ENCODE data around the gene CARF.
"Not testable (repeated sequence)": the region's sequence is repeated elsewhere in the genome, so short reads cannot be mapped to it uniquely, and the experiment has no call there.

Gene CARF

GRCh38 chr2:202883987-202884675 is 27.9 kb upstream of the CARF start:
- no peak overlapping the region for H3K27ac ChIP-seq
- no peak for TF ChIP-seq CTCF (IDR thresholded peaks at IDR 0.05)
- no peak for DNase-seq (ENCODE audit: low spot score)
- no peak overlapping the region for H3K4me3 ChIP-seq

GRCh38 chr2:202885190-202885589 is 26.9 kb upstream of the CARF start:
- H3K27ac ChIP-seq: no peak overlapping the region
- H3K4me3 ChIP-seq: no peak overlapping the region
- DNase-seq (ENCODE audit: low spot score): no peak
- TF ChIP-seq CTCF (IDR thresholded peaks at IDR 0.05): no peak

- not testable (repeated sequence) for H3K27ac ChIP-seq; DNase-seq (ENCODE audit: low spot score); H3K4me3 ChIP-seq
Measured at GRCh38 chr2:202905507-202905906, 6.6 kb upstream of the CARF start.

GRCh38 chr2:202908186-202908585 is 3.9 kb upstream of the CARF start:
- TF ChIP-seq CTCF (IDR thresholded peaks at IDR 0.05): no peak
- Histone ChIP-seq H3K27ac (no peak overlapping the region), H3K4me3 (no peak overlapping the region)
- no peak for DNase-seq (ENCODE audit: low spot score)

GRCh38 chr2:202909394-202910192 is 2.5 kb upstream of the CARF start:
- DNase-seq (ENCODE audit: low spot score): no peak
- TF ChIP-seq CTCF (IDR thresholded peaks at IDR 0.05): no peak
- Histone ChIP-seq H3K4me3 (no peak overlapping the region), H3K27ac (no peak overlapping the region)

- H3K27ac ChIP-seq; DNase-seq (ENCODE audit: low spot score): not testable (repeated sequence)
- H3K4me3 ChIP-seq: peak overlapping the region; percentile 77
Measured at GRCh38 chr2:202910250-202910649, 1.8 kb upstream of the CARF start.

- no peak for TF ChIP-seq CTCF (IDR thresholded peaks at IDR 0.05)
- no peak for DNase-seq (ENCODE audit: low spot score)
- H3K27ac ChIP-seq: no peak overlapping the region
- H3K4me3 ChIP-seq: peak overlapping the region; percentile 77
Measured at GRCh38 chr2:202910698-202911097, 1.4 kb upstream of the CARF start.

GRCh38 chr2:202911203-202911511 is 918 bp upstream of the CARF start:
- peak overlapping the region; percentile 45 to 86 for H3K27ac ChIP-seq
- no peak for TF ChIP-seq CTCF (IDR thresholded peaks at IDR 0.05)
- DNase-seq (ENCODE audit: low spot score): no peak
- peak overlapping the region; percentile 77 for H3K4me3 ChIP-seq

- not testable (repeated sequence) for DNase-seq (ENCODE audit: low spot score)
- H3K4me3 ChIP-seq: peak overlapping the region; percentile 77
- H3K27ac ChIP-seq: peak overlapping the region; percentile 45 to 86
Measured at GRCh38 chr2:202912342-202913201, 497 bp downstream of the CARF start.
